ENCODE results near the gene AK3. TPM values are rescaled to one million over a fixed set of nuclear protein-coding genes. Genes with fewer than 3 reads are reported as not detected.
"Not testable (repeated sequence)": the region's sequence is repeated elsewhere in the genome, so short reads cannot be mapped to it uniquely, and the experiment has no call there.

Gene AK3
- total and polyA plus RNA-seq, 5 donors from 2014 or later = 21.7 to 47.3 (median 42.2) TPM

DNA sequence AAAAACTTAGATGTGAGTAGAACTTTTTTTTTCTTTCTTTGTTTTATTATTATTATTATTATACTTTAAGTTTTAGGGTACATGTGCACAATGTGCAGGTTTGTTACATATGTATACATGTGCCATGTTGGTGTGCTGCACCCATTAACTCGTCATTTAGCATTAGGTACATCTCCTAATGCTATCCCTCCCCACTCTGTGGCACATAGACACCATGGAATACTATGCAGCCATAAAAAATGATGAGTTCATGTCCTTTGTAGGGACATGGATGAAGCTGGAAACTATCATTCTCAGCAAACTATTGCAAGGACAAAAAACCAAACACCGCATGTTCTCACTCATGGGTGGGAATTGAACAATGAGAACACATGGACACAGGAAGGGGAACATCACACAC, 34.0 kb upstream of the AK3 start:
- ATAC-seq (ENCODE audit: low read depth in 2 of 2); H3K9me3 ChIP-seq (ENCODE audit: control insufficient read depth in 2 of 2, low read length in 2 of 2); H3K36me3 Mint-ChIP-seq; H3K4me1 ChIP-seq (ENCODE audit: control insufficient read depth, insufficient read depth, low read length, poor library complexity, severe bottlenecking); H3K27me3 ChIP-seq (ENCODE audit: control insufficient read depth, insufficient read depth, low read length); H3K27ac ChIP-seq (ENCODE audit: insufficient read depth, low read length, poor library complexity, severe bottlenecking); H3K27ac Mint-ChIP-seq; H3K4me1 Mint-ChIP-seq; H3K36me3 ChIP-seq (ENCODE audit: control insufficient read depth, insufficient read depth, low read length); H3K4me3 Mint-ChIP-seq; H3K9me3 Mint-ChIP-seq; H3K4me3 ChIP-seq (ENCODE audit: low read depth, low read length); DNase-seq: not testable (repeated sequence)
- peaks cover 23% of the 10 kb centered on the region for H3K27me3 Mint-ChIP-seq

DNA sequence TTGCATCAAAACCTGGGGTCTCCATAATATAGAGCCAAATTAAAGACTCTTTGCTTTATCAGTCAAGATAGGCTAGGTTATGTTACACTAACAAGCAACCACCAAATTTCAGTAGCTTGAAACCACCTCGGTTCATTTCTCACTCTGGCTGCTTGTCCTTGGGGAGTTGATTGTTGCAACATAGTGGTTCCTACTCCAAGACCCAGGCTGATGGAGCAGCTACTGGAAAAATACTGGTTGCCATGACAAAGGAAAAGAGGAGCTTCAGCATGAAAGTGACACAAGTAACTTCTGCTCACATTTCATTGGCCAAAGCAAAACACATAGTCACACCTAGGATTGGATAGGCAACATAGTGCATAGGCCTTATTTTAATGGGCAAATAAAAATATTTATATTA, 33.2 kb upstream of the AK3 start:
- no peak for ATAC-seq (ENCODE audit: low read depth in 2 of 2)
- H3K4me1 Mint-ChIP-seq = peaks cover 0 to 7% (median 0%) of the 10 kb centered on the region in 4 donors

GRCh38 chr9:4771788-4772187, 30.8 kb upstream of the AK3 start:
- H3K27ac Mint-ChIP-seq = no peak overlapping the region
- ATAC-seq (ENCODE audit: low read depth in 2 of 2) (no peak), DNase-seq (no peak)
- Histone ChIP-seq H3K27ac (ENCODE audit: insufficient read depth, low read length, poor library complexity, severe bottlenecking) (no peak overlapping the region), H3K4me1 (ENCODE audit: control insufficient read depth, insufficient read depth, low read length, poor library complexity, severe bottlenecking) (no peaks in the 10 kb centered on the region), H3K36me3 (ENCODE audit: control insufficient read depth, insufficient read depth, low read length) (no peaks in the 10 kb centered on the region), H3K4me3 (ENCODE audit: low read depth, low read length) (no peak overlapping the region), H3K27me3 (ENCODE audit: control insufficient read depth, insufficient read depth, low read length) (no peaks in the 10 kb centered on the region), H3K9me3 (ENCODE audit: control insufficient read depth in 2 of 2, low read length in 2 of 2) (no peaks in the 10 kb centered on the region)
- peaks cover 10% of the 10 kb centered on the region for H3K27me3 Mint-ChIP-seq
- no peak overlapping the region for H3K4me3 Mint-ChIP-seq
- H3K9me3 Mint-ChIP-seq = peaks cover 0 to 4% (median 0%) of the 10 kb centered on the region in 7 donors
- no peaks in the 10 kb centered on the region for H3K36me3 Mint-ChIP-seq
- peaks cover 0 to 7% (median 0%) of the 10 kb centered on the region in 4 donors for H3K4me1 Mint-ChIP-seq

More for the DNA sequence above, 33.2 kb upstream of the AK3 start:
- no peaks in the 10 kb centered on the region for H3K27me3 ChIP-seq (ENCODE audit: control insufficient read depth, insufficient read depth, low read length)
- Mint-ChIP-seq H3K36me3 (no peaks in the 10 kb centered on the region), H3K9me3 (peaks cover 0 to 4% (median 0%) of the 10 kb centered on the region in 7 donors), H3K4me3 (no peak overlapping the region), H3K27ac (no peak overlapping the region), H3K27me3 (peaks cover 18% of the 10 kb centered on the region)
- no peaks in the 10 kb centered on the region for H3K9me3 ChIP-seq (ENCODE audit: control insufficient read depth in 2 of 2, low read length in 2 of 2)
- no peak overlapping the region for H3K4me3 ChIP-seq (ENCODE audit: low read depth, low read length)
- no peak for DNase-seq
- no peaks in the 10 kb centered on the region for H3K36me3 ChIP-seq (ENCODE audit: control insufficient read depth, insufficient read depth, low read length)
- H3K27ac ChIP-seq (ENCODE audit: insufficient read depth, low read length, poor library complexity, severe bottlenecking) = no peak overlapping the region
- H3K4me1 ChIP-seq (ENCODE audit: control insufficient read depth, insufficient read depth, low read length, poor library complexity, severe bottlenecking) = no peaks in the 10 kb centered on the region

GRCh38 chr9:4769321-4770080, 28.5 kb upstream of the AK3 start:
- Mint-ChIP-seq H3K36me3 (no peaks in the 10 kb centered on the region), H3K27me3 (peaks cover 5% of the 10 kb centered on the region), H3K27ac (no peak overlapping the region), H3K9me3 (peaks cover 0 to 1% (median 0%) of the 10 kb centered on the region in 7 donors), H3K4me3 (no peak overlapping the region), H3K4me1 (peaks cover 0 to 7% (median 0%) of the 10 kb centered on the region in 4 donors)
- ATAC-seq (ENCODE audit: low read depth in 2 of 2) (peak in 1 of 2 donors; percentile 48), DNase-seq (peak in 1 of 3 donors; percentile 33)
- no peaks in the 10 kb centered on the region for H3K36me3 ChIP-seq (ENCODE audit: control insufficient read depth, insufficient read depth, low read length)
- no peaks in the 10 kb centered on the region for H3K4me1 ChIP-seq (ENCODE audit: control insufficient read depth, insufficient read depth, low read length, poor library complexity, severe bottlenecking)
- no peak overlapping the region for H3K27ac ChIP-seq (ENCODE audit: insufficient read depth, low read length, poor library complexity, severe bottlenecking)
- H3K9me3 ChIP-seq (ENCODE audit: control insufficient read depth in 2 of 2, low read length in 2 of 2) = no peaks in the 10 kb centered on the region
- no peak overlapping the region for H3K4me3 ChIP-seq (ENCODE audit: low read depth, low read length)
- no peaks in the 10 kb centered on the region for H3K27me3 ChIP-seq (ENCODE audit: control insufficient read depth, insufficient read depth, low read length)

GRCh38 chr9:4768681-4769080, 27.7 kb upstream of the AK3 start:
- Mint-ChIP-seq H3K36me3 (no peaks in the 10 kb centered on the region), H3K4me1 (peaks cover 0 to 8% (median 0%) of the 10 kb centered on the region in 4 donors), H3K9me3 (peaks cover 0 to 1% (median 0%) of the 10 kb centered on the region in 7 donors), H3K4me3 (no peak overlapping the region), H3K27me3 (peaks cover 5% of the 10 kb centered on the region), H3K27ac (no peak overlapping the region)
- H3K4me1 ChIP-seq (ENCODE audit: control insufficient read depth, insufficient read depth, low read length, poor library complexity, severe bottlenecking) = no peaks in the 10 kb centered on the region
- no peak for DNase-seq
- H3K9me3 ChIP-seq (ENCODE audit: control insufficient read depth in 2 of 2, low read length in 2 of 2) = no peaks in the 10 kb centered on the region
- no peaks in the 10 kb centered on the region for H3K36me3 ChIP-seq (ENCODE audit: control insufficient read depth, insufficient read depth, low read length)
- H3K27ac ChIP-seq (ENCODE audit: insufficient read depth, low read length, poor library complexity, severe bottlenecking) = no peak overlapping the region
- no peak overlapping the region for H3K4me3 ChIP-seq (ENCODE audit: low read depth, low read length)
- H3K27me3 ChIP-seq (ENCODE audit: control insufficient read depth, insufficient read depth, low read length) = no peaks in the 10 kb centered on the region
- ATAC-seq (ENCODE audit: low read depth in 2 of 2) = no peak

DNA sequence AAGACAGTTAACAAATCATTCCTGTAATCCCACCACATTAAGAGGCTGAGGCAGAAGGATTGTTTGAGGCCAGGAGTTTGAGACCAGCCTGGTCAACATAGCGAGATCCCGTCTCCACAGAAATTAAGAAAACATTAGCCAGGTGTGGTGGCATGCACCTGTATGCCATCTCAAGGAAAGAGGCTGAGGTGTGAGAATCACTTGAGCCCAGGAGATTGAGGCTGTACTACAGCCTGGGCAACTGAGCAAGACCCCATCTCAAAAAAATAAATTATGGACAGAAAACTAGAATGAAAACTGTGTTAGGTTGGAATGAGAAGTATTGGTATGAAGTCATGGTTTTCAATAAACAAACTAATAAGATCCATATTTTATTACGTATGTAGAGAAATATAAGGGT, 23.0 kb upstream of the AK3 start:
- Histone ChIP-seq H3K4me3 (ENCODE audit: low read depth, low read length) (no peak overlapping the region), H3K4me1 (ENCODE audit: control insufficient read depth, insufficient read depth, low read length, poor library complexity, severe bottlenecking) (peaks cover 8% of the 10 kb centered on the region), H3K9me3 (ENCODE audit: control insufficient read depth in 2 of 2, low read length in 2 of 2) (no peaks in the 10 kb centered on the region), H3K27ac (ENCODE audit: insufficient read depth, low read length, poor library complexity, severe bottlenecking) (no peak overlapping the region), H3K27me3 (ENCODE audit: control insufficient read depth, insufficient read depth, low read length) (no peaks in the 10 kb centered on the region), H3K36me3 (ENCODE audit: control insufficient read depth, insufficient read depth, low read length) (no peaks in the 10 kb centered on the region)
- Mint-ChIP-seq H3K4me3 (no peak overlapping the region), H3K36me3 (no peaks in the 10 kb centered on the region), H3K27ac (no peak overlapping the region), H3K9me3 (peaks cover 0 to 2% (median 0%) of the 10 kb centered on the region in 7 donors), H3K27me3 (peaks cover 15% of the 10 kb centered on the region), H3K4me1 (peaks cover 0 to 14% (median 9%) of the 10 kb centered on the region in 4 donors)
- ATAC-seq (ENCODE audit: low read depth in 2 of 2) (no peak), DNase-seq (no peak)

DNA sequence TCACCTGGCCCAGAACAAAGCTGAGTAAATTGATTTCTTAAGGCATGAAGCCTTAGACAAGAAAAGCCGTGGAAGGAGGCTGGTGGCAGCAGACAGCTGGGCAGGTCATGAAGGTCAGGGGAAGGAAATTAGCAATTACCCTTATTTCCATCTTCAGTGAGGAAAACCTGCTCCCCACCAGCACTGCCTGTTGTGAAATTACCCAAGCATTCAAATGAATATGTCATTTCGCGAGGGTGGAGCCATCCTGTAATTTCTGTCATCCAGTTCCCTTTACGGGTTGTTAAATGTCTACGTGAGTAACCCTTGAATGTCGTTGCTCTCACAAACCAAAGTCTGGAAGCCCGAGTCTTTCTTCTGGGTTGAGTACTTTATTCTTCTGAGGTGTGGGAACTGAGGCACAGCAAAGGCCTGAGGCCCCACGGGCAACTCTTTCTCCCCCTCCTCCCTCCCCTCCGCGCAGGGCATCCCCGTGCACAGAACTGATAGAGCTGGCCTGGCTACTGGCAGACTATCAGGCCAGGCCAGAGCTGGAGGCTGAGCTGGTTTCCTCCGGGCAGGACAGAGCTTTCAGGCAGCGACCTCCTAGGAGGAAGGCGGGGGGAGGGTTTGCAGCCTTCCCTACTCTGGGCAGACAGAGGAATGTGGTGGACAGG, 22.0 kb upstream of the AK3 start:
- H3K27ac ChIP-seq (ENCODE audit: insufficient read depth, low read length, poor library complexity, severe bottlenecking) = no peak overlapping the region
- Mint-ChIP-seq H3K36me3 (no peaks in the 10 kb centered on the region), H3K9me3 (peaks cover 0 to 2% (median 0%) of the 10 kb centered on the region in 7 donors), H3K4me3 (peak overlapping the region in 3 of 4 donors; percentile 37 to 73 (median 38)), H3K27ac (no peak overlapping the region), H3K4me1 (peaks cover 0 to 14% (median 9%) of the 10 kb centered on the region in 4 donors), H3K27me3 (peaks cover 23% of the 10 kb centered on the region)
- ATAC-seq (ENCODE audit: low read depth in 2 of 2) (no peak), DNase-seq (no peak)
- no peaks in the 10 kb centered on the region for H3K9me3 ChIP-seq (ENCODE audit: control insufficient read depth in 2 of 2, low read length in 2 of 2)
- H3K36me3 ChIP-seq (ENCODE audit: control insufficient read depth, insufficient read depth, low read length) = no peaks in the 10 kb centered on the region
- peak overlapping the region; percentile 37 for H3K4me3 ChIP-seq (ENCODE audit: low read depth, low read length)
- H3K27me3 ChIP-seq (ENCODE audit: control insufficient read depth, insufficient read depth, low read length) = no peaks in the 10 kb centered on the region
- peaks cover 8% of the 10 kb centered on the region for H3K4me1 ChIP-seq (ENCODE audit: control insufficient read depth, insufficient read depth, low read length, poor library complexity, severe bottlenecking)
